Activated effector memory CD4-positive, alpha-beta T cell treated with anti-CD3 and anti-CD28 coated beads, Interleukin-2, amount 50 U/mL, for 16 hours (primary cell): ENCODE data around the gene ZNF561.

Experiments
- DNase-seq: peaks from one replicate; pipeline ENCODE4 v3.0.0-alpha.2; 2020

ZNF561 gene

GRCh38 chr19:9570255-9570654 lies 50.8 kb downstream of the ZNF561 start:
- DNase-seq = no peak

DNA sequence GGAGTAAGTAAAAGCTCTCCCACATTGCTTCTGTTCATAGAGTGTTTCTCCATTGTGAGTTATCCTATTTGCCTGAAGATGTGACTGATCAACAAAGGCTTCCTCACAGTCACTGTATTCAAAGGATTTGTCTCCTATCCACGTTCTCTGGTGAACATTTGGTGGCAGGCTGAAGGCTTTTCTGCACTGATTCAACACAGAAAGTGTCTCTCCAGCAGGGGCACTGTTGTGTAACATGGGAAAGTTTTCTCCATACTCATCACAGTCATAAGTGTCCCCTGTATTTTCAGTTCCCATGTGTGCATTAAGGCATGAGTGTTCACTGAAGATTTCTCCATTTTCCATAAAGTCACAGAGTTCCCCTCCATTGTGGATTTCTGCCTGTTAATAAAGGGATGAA lies 54.3 kb downstream of the ZNF561 start:
- DNase-seq = no peak

- no peak for DNase-seq
These were observed 54.9 kb downstream of the ZNF561 start for GRCh38 chr19:9565900-9566705.
